MM.1S (cell line): ENCODE results near the gene ROBO2.

Experiments used
- DNase-seq: peaks from one replicate; pipeline ENCODE4 v3.0.0-alpha.2; 2015
- H2AFZ ChIP-seq: fragments of 300-600 bp; sonication (generic); 2 replicates; pipeline ENCODE4 v1.6.0; 2016; ENCODE audit warnings: antibody characterized with exemption, low read length
- H3F3A ChIP-seq: fragments of 300-600 bp; sonication (generic); 2 replicates; pipeline ENCODE4 v1.6.1; 2016; ENCODE audit warnings: mild to moderate bottlenecking, antibody characterized with exemption, low read length, moderate library complexity, mixed read lengths; ENCODE audit not compliant: insufficient read depth
- H3K27ac ChIP-seq: fragments of 300-600 bp; sonication (generic); 2 replicates; pipeline ENCODE4 v1.5.1; 2016; ENCODE audit warnings: mild to moderate bottlenecking, low read length
- H3K27me3 ChIP-seq: fragments of 300-600 bp; sonication (generic); replicated peaks from 2 replicates; pipeline ENCODE4 v1.6.0; 2016; ENCODE audit warnings: low read length; ENCODE audit not compliant: insufficient read depth
- H3K36me3 ChIP-seq: fragments of 300-600 bp; sonication (generic); replicated peaks from 2 replicates; pipeline ENCODE4 v1.6.1; 2016; ENCODE audit warnings: mild to moderate bottlenecking, low read length, mixed read lengths; ENCODE audit not compliant: insufficient read depth
- H3K4me1 ChIP-seq: fragments of 300-600 bp; sonication (generic); 2 replicates; pipeline ENCODE4 v1.6.1; 2016; ENCODE audit warnings: low read length, mixed read lengths
- H3K4me2 ChIP-seq: fragments of 300-600 bp; sonication (generic); 2 replicates; pipeline ENCODE4 v1.6.0; 2016; ENCODE audit warnings: low read depth, low read length
- H3K4me3 ChIP-seq: fragments of 300-600 bp; sonication (generic); 2 replicates; pipeline ENCODE4 v1.5.1; 2016; ENCODE audit warnings: low read length, mixed read lengths
- H3K79me2 ChIP-seq: fragments of 300-600 bp; sonication (generic); 2 replicates; pipeline ENCODE4 v1.6.1; 2016; ENCODE audit warnings: mixed run types, low read length, mixed read lengths
- H3K9ac ChIP-seq: fragments of 300-600 bp; sonication (generic); 2 replicates; pipeline ENCODE4 v1.6.1; 2016; ENCODE audit warnings: low read length, mixed read lengths
- H3K9me2 ChIP-seq: fragments of 300-600 bp; sonication (generic); replicated peaks from 2 replicates; pipeline ENCODE4 v1.6.1; 2016; ENCODE audit warnings: mild to moderate bottlenecking, low read length, mixed read lengths; ENCODE audit not compliant: insufficient read depth
- H3K9me3 ChIP-seq: fragments of 300-600 bp; sonication (generic); replicated peaks from 2 replicates; pipeline ENCODE4 v1.6.1; 2016; ENCODE audit warnings: mild to moderate bottlenecking, low read length, mixed read lengths; ENCODE audit not compliant: insufficient read depth
- H4K20me1 ChIP-seq: fragments of 300-600 bp; sonication (generic); 2 replicates; pipeline ENCODE4 v1.6.1; 2016; ENCODE audit warnings: mild to moderate bottlenecking, low read length, moderate library complexity, mixed read lengths; ENCODE audit not compliant: insufficient read depth
- EZH2 ChIP-seq: fragments of 300-600 bp; sonication (generic); optimal IDR thresholded peaks from 2 replicates; pipeline ENCODE3; 2017; ENCODE audit warnings: low read depth, mild to moderate bottlenecking, antibody characterized with exemption, low read length, mixed read lengths
- EZH2phosphoT487 ChIP-seq: fragments of 300-600 bp; sonication (generic); IDR thresholded peaks from 2 replicates; pipeline ENCODE4 v1.6.1; 2018; ENCODE audit warnings: antibody characterized with exemption, low read length
- TF ChIP-seq, protein P1 (sequence below): fragments of 300-600 bp; sonication (generic); IDR thresholded peaks from 2 replicates; pipeline ENCODE4 v1.5.1; 2016; ENCODE audit warnings: antibody characterized with exemption, low read length, mixed read lengths

Gene ROBO2

GRCh38 chr3:77028005-77028404 is 11.9 kb upstream of the ROBO2 start:
- no peak overlapping the region for H3K4me2 ChIP-seq
- TF ChIP-seq, protein P1, sequence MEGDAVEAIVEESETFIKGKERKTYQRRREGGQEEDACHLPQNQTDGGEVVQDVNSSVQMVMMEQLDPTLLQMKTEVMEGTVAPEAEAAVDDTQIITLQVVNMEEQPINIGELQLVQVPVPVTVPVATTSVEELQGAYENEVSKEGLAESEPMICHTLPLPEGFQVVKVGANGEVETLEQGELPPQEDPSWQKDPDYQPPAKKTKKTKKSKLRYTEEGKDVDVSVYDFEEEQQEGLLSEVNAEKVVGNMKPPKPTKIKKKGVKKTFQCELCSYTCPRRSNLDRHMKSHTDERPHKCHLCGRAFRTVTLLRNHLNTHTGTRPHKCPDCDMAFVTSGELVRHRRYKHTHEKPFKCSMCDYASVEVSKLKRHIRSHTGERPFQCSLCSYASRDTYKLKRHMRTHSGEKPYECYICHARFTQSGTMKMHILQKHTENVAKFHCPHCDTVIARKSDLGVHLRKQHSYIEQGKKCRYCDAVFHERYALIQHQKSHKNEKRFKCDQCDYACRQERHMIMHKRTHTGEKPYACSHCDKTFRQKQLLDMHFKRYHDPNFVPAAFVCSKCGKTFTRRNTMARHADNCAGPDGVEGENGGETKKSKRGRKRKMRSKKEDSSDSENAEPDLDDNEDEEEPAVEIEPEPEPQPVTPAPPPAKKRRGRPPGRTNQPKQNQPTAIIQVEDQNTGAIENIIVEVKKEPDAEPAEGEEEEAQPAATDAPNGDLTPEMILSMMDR: no peak
- TF ChIP-seq EZH2phosphoT487: no peak
- no peak for TF ChIP-seq EZH2
- no peak for DNase-seq

GRCh38 chr3:77038468-77038929 is 1.4 kb upstream of the ROBO2 start:
- Histone ChIP-seq H3F3A (no peaks in the 10 kb centered on the region), H3K4me1 (no peaks in the 10 kb centered on the region), H3K9me2 (no peaks in the 10 kb centered on the region), H4K20me1 (no peaks in the 10 kb centered on the region), H3K36me3 (no peaks in the 10 kb centered on the region), H3K9me3 (no peaks in the 10 kb centered on the region), H3K27ac (no peak overlapping the region), H3K9ac (no peak overlapping the region), H3K4me2 (peak overlapping the region; percentile 72), H3K4me3 (peak overlapping the region; percentile 22; the same call in 1 of the 2 replicates), H3K27me3 (no peaks in the 10 kb centered on the region), H2AFZ (peak overlapping the region; percentile 70), H3K79me2 (no peaks in the 10 kb centered on the region)
- no peak for TF ChIP-seq EZH2
- TF ChIP-seq, protein P1: peak; percentile 49
- peak; percentile 78 for DNase-seq

More at GRCh38 chr3:77028005-77028404, 11.9 kb upstream of the ROBO2 start:
- Histone ChIP-seq H3K27ac (no peak overlapping the region), H3K36me3 (no peaks in the 10 kb centered on the region), H3K27me3 (no peaks in the 10 kb centered on the region), H3K9me2 (no peaks in the 10 kb centered on the region), H3F3A (no peaks in the 10 kb centered on the region), H2AFZ (no peak overlapping the region), H3K4me1 (no peaks in the 10 kb centered on the region), H3K79me2 (no peaks in the 10 kb centered on the region), H3K9me3 (no peaks in the 10 kb centered on the region), H3K4me3 (no peak overlapping the region), H4K20me1 (no peaks in the 10 kb centered on the region), H3K9ac (no peak overlapping the region)

- Histone ChIP-seq H3K27me3 (no peaks in the 10 kb centered on the region), H3K9ac (no peak overlapping the region)
Observed at GRCh38 chr3:77038930-77039605, 831 bp upstream of the ROBO2 start.

More at GRCh38 chr3:77038930-77039605, 831 bp upstream of the ROBO2 start:
- Histone ChIP-seq H3K4me1 (no peaks in the 10 kb centered on the region), H3F3A (no peaks in the 10 kb centered on the region), H3K27ac (no peak overlapping the region), H3K4me3 (peak overlapping the region; percentile 22; the same call in 1 of the 2 replicates), H3K4me2 (peak overlapping the region; percentile 72), H3K36me3 (no peaks in the 10 kb centered on the region), H2AFZ (peak overlapping the region; percentile 70), H4K20me1 (no peaks in the 10 kb centered on the region), H3K79me2 (no peaks in the 10 kb centered on the region), H3K9me3 (no peaks in the 10 kb centered on the region), H3K9me2 (no peaks in the 10 kb centered on the region)
- no peak for DNase-seq
- TF ChIP-seq EZH2phosphoT487 (no peak), EZH2 (no peak)
- TF ChIP-seq, protein P1: no peak
